M059J (cell line): ENCODE results near the gene PACS2. TPM values are rescaled to one million over a fixed set of nuclear protein-coding genes. Genes with fewer than 3 reads are reported as not detected.
"Not testable (repeated sequence)": the region's sequence is repeated elsewhere in the genome, so short reads cannot be mapped to it uniquely, and the experiment has no call there.

Experiments
- DNase-seq: peaks from one replicate; pipeline ENCODE4 v3.0.0-alpha.2; 2012; ENCODE audit warnings: low read depth
- total RNA-seq: library from RNA; depleted of rRNA; stranded (reverse); fragments of >200 nt; shearing (Covaris generic); gene quantifications from 2 replicates; pipeline ENCODE4 v1.2.3, GENCODE V29; 2014

The PACS2 gene
- total RNA-seq, 1 experiment from 2014 or later: 24.7 TPM

- no peak for DNase-seq
These were observed 27.1 kb upstream of the PACS2 start for GRCh38 chr14:105287249-105288102.

GRCh38 chr14:105288936-105289335, 25.6 kb upstream of the PACS2 start:
- DNase-seq: not testable (repeated sequence)

GRCh38 chr14:105290621-105291346, 23.8 kb upstream of the PACS2 start:
- DNase-seq: no peak

- no peak for DNase-seq
These were observed 21.5 kb upstream of the PACS2 start for GRCh38 chr14:105292826-105293711.

- DNase-seq: peak; percentile 45
These were observed 20.4 kb upstream of the PACS2 start for GRCh38 chr14:105294142-105294597.

- not testable (repeated sequence) for DNase-seq
These were observed 17.2 kb upstream of the PACS2 start for GRCh38 chr14:105297311-105297710.

- peak; percentile 19 for DNase-seq
These were observed 14.7 kb upstream of the PACS2 start for GRCh38 chr14:105299654-105300541.

- peak; percentile 83 for DNase-seq
These were observed 13.9 kb upstream of the PACS2 start, which contains the start of gene BRF1 for GRCh38 chr14:105300542-105301102. BRF1 (minus strand) TSS chr14:105301001; CDS start chr14:105300629, 372 bp downstream.

GRCh38 chr14:105301103-105301914, 13.2 kb upstream of the PACS2 start:
- peak; percentile 83 for DNase-seq

- DNase-seq: not testable (repeated sequence)
These were observed 12.7 kb upstream of the PACS2 start for GRCh38 chr14:105301915-105302249.

GRCh38 chr14:105303949-105304348, 10.6 kb upstream of the PACS2 start:
- DNase-seq: no peak

GRCh38 chr14:105304565-105304964, 10.0 kb upstream of the PACS2 start:
- DNase-seq: no peak

- no peak for DNase-seq
These were observed 9.2 kb upstream of the PACS2 start for GRCh38 chr14:105305345-105305744.

GRCh38 chr14:105305791-105306190, 8.8 kb upstream of the PACS2 start:
- DNase-seq: no peak

- no peak for DNase-seq
These were observed 7.4 kb upstream of the PACS2 start for GRCh38 chr14:105307052-105307727.

- DNase-seq: no peak
These were observed 5.2 kb upstream of the PACS2 start for GRCh38 chr14:105309371-105309770.

GRCh38 chr14:105311838-105312237, 2.7 kb upstream of the PACS2 start:
- no peak for DNase-seq

GRCh38 chr14:105312973-105313372, 1.6 kb upstream of the PACS2 start:
- DNase-seq: no peak
